Astrocyte (in vitro differentiated cells and primary cell): ENCODE measurements around the gene PYGM.

Source experiments
- EZH2 ChIP-seq: IDR thresholded peaks from 2 replicates; pipeline ENCODE4 v1.6.1; 2012; ENCODE audit warnings: mild to moderate bottlenecking, low read length, inconsistent platforms; ENCODE audit not compliant: insufficient read depth
- TF ChIP-seq, protein P1 (sequence below): IDR thresholded peaks from 2 replicates; pipeline ENCODE4 v1.5.1; 2011; ENCODE audit warnings: low read depth, mild to moderate bottlenecking, inconsistent platforms, low read length, moderate library complexity; ENCODE audit not compliant: insufficient read depth

- TF ChIP-seq, protein P1, sequence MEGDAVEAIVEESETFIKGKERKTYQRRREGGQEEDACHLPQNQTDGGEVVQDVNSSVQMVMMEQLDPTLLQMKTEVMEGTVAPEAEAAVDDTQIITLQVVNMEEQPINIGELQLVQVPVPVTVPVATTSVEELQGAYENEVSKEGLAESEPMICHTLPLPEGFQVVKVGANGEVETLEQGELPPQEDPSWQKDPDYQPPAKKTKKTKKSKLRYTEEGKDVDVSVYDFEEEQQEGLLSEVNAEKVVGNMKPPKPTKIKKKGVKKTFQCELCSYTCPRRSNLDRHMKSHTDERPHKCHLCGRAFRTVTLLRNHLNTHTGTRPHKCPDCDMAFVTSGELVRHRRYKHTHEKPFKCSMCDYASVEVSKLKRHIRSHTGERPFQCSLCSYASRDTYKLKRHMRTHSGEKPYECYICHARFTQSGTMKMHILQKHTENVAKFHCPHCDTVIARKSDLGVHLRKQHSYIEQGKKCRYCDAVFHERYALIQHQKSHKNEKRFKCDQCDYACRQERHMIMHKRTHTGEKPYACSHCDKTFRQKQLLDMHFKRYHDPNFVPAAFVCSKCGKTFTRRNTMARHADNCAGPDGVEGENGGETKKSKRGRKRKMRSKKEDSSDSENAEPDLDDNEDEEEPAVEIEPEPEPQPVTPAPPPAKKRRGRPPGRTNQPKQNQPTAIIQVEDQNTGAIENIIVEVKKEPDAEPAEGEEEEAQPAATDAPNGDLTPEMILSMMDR = no peak
- no peak for TF ChIP-seq EZH2
These were observed 34.8 kb upstream of the PYGM start for GRCh38 chr11:64794526-64794925.
